HUES48 (cell line): Measurements from ENCODE around the gene LRRC15.

Source experiments
- H3K27ac ChIP-seq: one replicate; pipeline ENCODE4 v1.7.0; 2013; ENCODE audit warnings: low read depth, low read length, inconsistent platforms
- H3K27me3 ChIP-seq: 2 replicates; pipeline ENCODE4 v1.6.1; 2013; ENCODE audit warnings: mild to moderate bottlenecking, low read length; ENCODE audit not compliant: control insufficient read depth, insufficient read depth
- H3K36me3 ChIP-seq: 2 replicates; pipeline ENCODE4 v1.6.1; 2013; ENCODE audit warnings: low read length; ENCODE audit not compliant: control insufficient read depth, insufficient read depth
- H3K4me1 ChIP-seq: 2 replicates; pipeline ENCODE4 v1.6.1; 2013; ENCODE audit warnings: mild to moderate bottlenecking, low read length; ENCODE audit not compliant: control insufficient read depth, insufficient read depth
- H3K4me3 ChIP-seq: 2 replicates; pipeline ENCODE4 v1.5.1; 2013; ENCODE audit warnings: mild to moderate bottlenecking, low read depth, low read length
- H3K9ac ChIP-seq: 2 replicates; pipeline ENCODE4 v1.6.1; 2013; ENCODE audit warnings: mild to moderate bottlenecking, low read depth, low read length, moderate library complexity
- H3K9me3 ChIP-seq: 2 replicates; pipeline ENCODE4 v1.6.1; 2013; ENCODE audit warnings: low read length; ENCODE audit not compliant: control insufficient read depth, insufficient read depth

The LRRC15 gene

GRCh38 chr3:194369522-194370279 is at the start of gene LRRC15:
Gene LRRC15, minus strand, starts transcription at chr3:194369743. Its CDS starts 8,700 bp downstream, at chr3:194361043.
- peaks cover 16% of the 10 kb centered on the region for H3K27me3 ChIP-seq
- H3K4me3 ChIP-seq, result peak within 1 kb of the TSS; percentile 33; the same call in 1 of the 2 replicates
- H3K36me3 ChIP-seq, result no peaks in the 10 kb centered on the region
- H3K27ac ChIP-seq, result no peak within 1 kb of the TSS
- no peaks in the 10 kb centered on the region for H3K9me3 ChIP-seq
- H3K9ac ChIP-seq, result no peak within 1 kb of the TSS
- H3K4me1 ChIP-seq, result peaks cover 7% of the 10 kb centered on the region; the same call in 1 of the 2 replicates

- Histone ChIP-seq H3K36me3 (peaks cover 60% of the 10 kb centered on the region), H3K4me3 (no peak overlapping the region), H3K9ac (no peak overlapping the region), H3K4me1 (no peaks in the 10 kb centered on the region), H3K27ac (no peak overlapping the region), H3K27me3 (no peaks in the 10 kb centered on the region), H3K9me3 (no peaks in the 10 kb centered on the region)
These were observed 49.1 kb upstream of the LRRC15 start for GRCh38 chr3:194418671-194419070.

- no peak overlapping the region for H3K4me3 ChIP-seq
- no peaks in the 10 kb centered on the region for H3K9me3 ChIP-seq
- H3K36me3 ChIP-seq, result peaks cover 32% of the 10 kb centered on the region
- peak overlapping the region; percentile 17 for H3K27ac ChIP-seq
- no peaks in the 10 kb centered on the region for H3K27me3 ChIP-seq
- H3K9ac ChIP-seq, result no peak overlapping the region
- no peaks in the 10 kb centered on the region for H3K4me1 ChIP-seq
These were observed 37.9 kb upstream of the LRRC15 start for GRCh38 chr3:194407423-194407822.

- Histone ChIP-seq H3K36me3 (peaks cover 23% of the 10 kb centered on the region), H3K27me3 (no peaks in the 10 kb centered on the region), H3K27ac (no peak overlapping the region), H3K4me3 (no peak overlapping the region), H3K9ac (no peak overlapping the region), H3K4me1 (peaks cover 4% of the 10 kb centered on the region; the same call in 1 of the 2 replicates), H3K9me3 (no peaks in the 10 kb centered on the region)
These were observed 36.2 kb upstream of the LRRC15 start for GRCh38 chr3:194405766-194406165.

GRCh38 chr3:194404365-194405140 is 35.0 kb upstream of the LRRC15 start:
- H3K27me3 ChIP-seq, result no peaks in the 10 kb centered on the region; the same call in 1 of the 2 replicates
- no peak overlapping the region for H3K9ac ChIP-seq
- peaks cover 4% of the 10 kb centered on the region; the same call in 1 of the 2 replicates for H3K4me1 ChIP-seq
- no peaks in the 10 kb centered on the region for H3K9me3 ChIP-seq
- no peak overlapping the region for H3K4me3 ChIP-seq
- H3K27ac ChIP-seq, result no peak overlapping the region
- peaks cover 23% of the 10 kb centered on the region for H3K36me3 ChIP-seq

- no peak overlapping the region for H3K9ac ChIP-seq
- no peaks in the 10 kb centered on the region for H3K9me3 ChIP-seq
- H3K4me3 ChIP-seq, result no peak overlapping the region
- H3K4me1 ChIP-seq, result peaks cover 11% of the 10 kb centered on the region; the same call in 1 of the 2 replicates
- no peak overlapping the region for H3K27ac ChIP-seq
- peaks cover 13% of the 10 kb centered on the region for H3K36me3 ChIP-seq
- H3K27me3 ChIP-seq, result peaks cover 25% of the 10 kb centered on the region
These were observed 32.4 kb upstream of the LRRC15 start for GRCh38 chr3:194401868-194402329.

GRCh38 chr3:194401346-194401745 is 31.8 kb upstream of the LRRC15 start:
- Histone ChIP-seq H3K27ac (no peak overlapping the region), H3K4me1 (peaks cover 11% of the 10 kb centered on the region; the same call in 1 of the 2 replicates), H3K9me3 (no peaks in the 10 kb centered on the region)

GRCh38 chr3:194399874-194400411 is 30.4 kb upstream of the LRRC15 start:
- Histone ChIP-seq H3K4me3 (no peak overlapping the region), H3K4me1 (peaks cover 15% of the 10 kb centered on the region; the same call in 1 of the 2 replicates), H3K27me3 (peaks cover 37% of the 10 kb centered on the region), H3K9me3 (no peaks in the 10 kb centered on the region), H3K27ac (no peak overlapping the region), H3K36me3 (peaks cover 6% of the 10 kb centered on the region; the same call in 1 of the 2 replicates), H3K9ac (no peak overlapping the region)

More at GRCh38 chr3:194401346-194401745, 31.8 kb upstream of the LRRC15 start:
- Histone ChIP-seq H3K36me3 (peaks cover 13% of the 10 kb centered on the region), H3K27me3 (peaks cover 31% of the 10 kb centered on the region), H3K9ac (no peak overlapping the region), H3K4me3 (no peak overlapping the region)

- H3K27ac ChIP-seq, result no peak within 1 kb of the TSS
- peaks cover 37% of the 10 kb centered on the region for H3K27me3 ChIP-seq
- peaks cover 4% of the 10 kb centered on the region; the same call in 1 of the 2 replicates for H3K36me3 ChIP-seq
- peaks cover 15% of the 10 kb centered on the region; the same call in 1 of the 2 replicates for H3K4me1 ChIP-seq
- no peaks in the 10 kb centered on the region for H3K9me3 ChIP-seq
- H3K9ac ChIP-seq, result no peak within 1 kb of the TSS
- peak within 1 kb of the TSS; percentile 54 for H3K4me3 ChIP-seq
These were observed 29.6 kb upstream of the LRRC15 start, which contains the start of gene GP5 for GRCh38 chr3:194399166-194399565. Gene GP5, minus strand, starts transcription at chr3:194399266. Its CDS starts 984 bp downstream, at chr3:194398282.

GRCh38 chr3:194397757-194398312 is 28.3 kb upstream of the LRRC15 start:
- Histone ChIP-seq H3K4me3 (peak overlapping the region; percentile 54), H3K27me3 (peaks cover 37% of the 10 kb centered on the region), H3K36me3 (no peaks in the 10 kb centered on the region; the same call in 1 of the 2 replicates), H3K27ac (no peak overlapping the region), H3K9me3 (no peaks in the 10 kb centered on the region), H3K4me1 (peaks cover 15% of the 10 kb centered on the region; the same call in 1 of the 2 replicates), H3K9ac (no peak overlapping the region)
